HG03439 (cell line): Measurements from ENCODE around the gene ARID2.

Experiments used
- ATAC-seq: cut with Tn5 transposase; IDR thresholded peaks from one replicate; pipeline ENCODE4 v1.9.1; 2021; ENCODE audit warnings: mild to moderate bottlenecking, moderate library complexity; ENCODE audit not compliant: unreplicated experiment

The ARID2 gene

DNA sequence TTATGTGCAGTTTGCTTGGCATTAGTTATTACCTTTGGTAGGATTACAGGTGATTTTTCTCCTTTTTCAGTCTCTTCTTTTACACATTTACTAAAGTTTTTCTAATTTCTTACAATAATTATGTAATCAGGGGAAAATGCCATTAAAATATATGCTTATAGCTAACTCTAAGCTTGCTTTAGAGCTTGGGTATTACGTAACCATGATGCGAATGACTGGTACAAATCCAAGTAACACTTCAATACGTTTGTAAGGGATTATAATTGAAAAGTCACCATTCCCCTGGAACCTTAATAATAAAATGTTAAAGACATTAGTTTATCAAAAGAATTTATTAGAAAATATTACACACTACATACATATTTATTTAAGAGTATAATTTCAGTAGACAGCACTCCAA is 189.3 kb downstream of the ARID2 start:
- no peak for ATAC-seq

DNA sequence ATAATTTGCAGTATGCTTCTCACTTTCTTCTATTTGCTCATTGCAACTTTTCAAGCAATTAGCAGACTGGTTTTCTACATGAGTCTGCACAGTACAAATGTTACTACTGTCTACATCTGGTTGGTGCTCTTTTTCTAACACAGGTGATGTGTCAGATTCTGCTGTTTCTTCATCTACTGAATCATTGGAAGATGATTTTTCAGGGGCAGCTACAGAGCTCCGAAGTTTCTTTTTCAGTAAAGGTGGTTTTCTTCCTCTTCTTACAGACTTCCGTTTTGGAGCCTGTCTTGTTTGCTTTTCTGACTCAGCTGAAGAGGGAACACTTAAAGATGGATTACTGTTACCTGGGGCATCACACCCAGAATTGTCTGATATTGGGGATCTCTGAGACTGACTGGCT is 198.8 kb downstream of the ARID2 start:
- no peak for ATAC-seq

DNA sequence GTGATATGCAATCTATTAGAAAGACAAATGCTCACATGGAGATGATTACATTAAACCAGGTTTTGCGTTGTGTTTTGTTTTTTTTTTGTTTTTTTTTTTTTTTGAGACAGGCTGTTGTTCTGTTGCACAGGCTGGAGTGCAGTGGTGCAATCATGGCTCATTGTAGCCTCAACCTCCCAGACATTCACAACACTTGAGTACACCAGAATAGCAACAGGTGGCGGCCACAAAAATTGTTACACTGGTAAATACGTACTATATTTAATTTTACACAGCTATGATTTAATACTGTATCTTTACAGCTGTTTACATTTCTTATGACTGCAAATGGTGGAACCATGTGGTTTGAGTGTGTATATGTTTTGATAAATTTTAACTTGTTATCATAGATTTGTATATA is 200.9 kb downstream of the ARID2 start:
- ATAC-seq, result no peak

DNA sequence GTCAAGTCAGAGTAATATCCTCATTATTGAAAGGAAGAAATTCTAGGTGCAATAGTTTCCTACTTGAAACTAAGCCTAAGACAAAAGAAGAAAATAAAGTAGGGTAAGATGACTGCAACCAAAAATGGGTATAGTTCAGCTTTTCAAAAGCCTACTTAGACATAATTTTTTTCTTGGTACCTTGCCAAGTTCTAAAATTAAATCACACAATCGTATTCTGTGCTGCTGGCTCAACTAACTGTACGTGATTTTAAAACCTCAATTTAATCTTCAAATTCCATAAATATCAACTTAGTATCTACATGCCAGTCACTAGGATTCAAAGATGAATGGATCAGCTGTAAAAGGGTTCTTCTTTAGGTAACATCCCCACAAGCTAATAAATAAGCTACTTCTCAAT is 204.0 kb downstream of the ARID2 start:
- no peak for ATAC-seq

DNA sequence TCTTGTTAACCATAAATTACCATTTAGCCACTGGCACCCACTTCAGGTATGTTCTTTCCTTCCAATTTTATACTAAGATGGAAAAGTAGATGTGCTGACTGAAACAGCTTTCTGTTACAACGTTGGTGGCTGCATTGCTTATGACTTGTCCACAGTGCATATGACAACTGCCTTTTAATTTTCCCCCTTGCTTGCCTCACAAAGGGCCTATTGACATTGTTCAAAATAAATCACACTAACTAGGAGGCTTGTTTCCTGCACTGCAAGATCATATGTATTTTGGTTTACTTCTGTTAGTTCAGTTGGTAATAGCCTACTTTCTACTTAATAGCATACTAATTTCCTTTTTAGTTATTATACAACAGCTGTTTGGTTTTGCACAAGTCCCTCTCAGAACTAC is 205.4 kb downstream of the ARID2 start:
- no peak for ATAC-seq

DNA sequence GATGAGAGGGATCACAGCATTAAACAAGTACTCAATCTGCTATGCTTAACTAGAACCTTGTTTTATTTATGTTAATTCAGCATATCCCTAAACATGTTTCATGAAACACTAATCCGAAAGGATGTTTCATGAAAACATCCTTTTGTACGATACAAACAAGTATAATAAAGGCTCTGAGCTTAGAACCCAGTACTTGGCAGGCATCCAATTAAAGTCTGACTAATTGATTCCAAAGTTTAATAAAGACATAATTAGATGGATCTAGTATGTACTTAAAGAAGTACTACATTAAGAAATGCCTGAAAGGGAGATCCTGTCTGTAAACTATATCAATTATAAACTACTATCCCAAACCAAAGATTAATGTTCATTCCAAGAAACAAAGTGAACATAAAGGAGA is 209.1 kb downstream of the ARID2 start:
- ATAC-seq, result no peak

DNA sequence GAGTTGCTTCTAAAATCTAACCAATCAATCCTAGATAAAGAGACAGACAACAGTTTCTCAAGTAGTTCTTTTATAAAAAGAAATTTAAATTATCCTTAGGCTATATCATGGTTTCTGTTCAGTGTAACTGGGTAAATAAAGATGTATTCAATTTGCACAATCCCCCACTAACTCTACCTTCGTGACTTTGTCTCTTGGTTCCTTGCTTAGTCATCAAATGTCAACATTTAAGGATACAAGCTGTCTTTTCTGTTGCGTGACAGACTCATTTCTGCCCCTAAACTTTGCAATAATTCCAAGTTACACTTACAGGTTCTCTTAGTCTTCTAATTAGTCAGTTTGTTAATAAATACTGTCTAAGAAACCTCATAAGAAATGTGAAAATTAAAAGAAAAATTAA is 210.3 kb downstream of the ARID2 start:
- ATAC-seq, result no peak

DNA sequence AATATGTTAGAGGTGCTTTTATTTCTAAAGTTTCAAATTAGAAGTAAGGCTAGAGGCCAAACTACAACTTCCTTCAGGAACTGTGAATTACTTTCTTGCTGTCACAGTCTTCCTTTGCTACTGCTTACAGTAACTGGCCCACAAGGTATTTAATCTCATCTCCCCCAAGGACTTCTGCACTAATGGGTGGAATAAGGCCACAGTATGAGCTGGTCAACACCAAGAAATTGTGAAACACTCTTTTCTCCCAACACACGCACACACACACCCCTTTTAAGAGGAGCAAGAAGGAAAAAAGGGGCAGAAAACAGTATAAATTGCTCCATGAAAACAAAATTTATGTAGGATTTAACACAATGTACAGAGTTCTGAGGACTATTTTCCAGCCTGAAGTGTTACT is 215.3 kb downstream of the ARID2 start:
- no peak for ATAC-seq

DNA sequence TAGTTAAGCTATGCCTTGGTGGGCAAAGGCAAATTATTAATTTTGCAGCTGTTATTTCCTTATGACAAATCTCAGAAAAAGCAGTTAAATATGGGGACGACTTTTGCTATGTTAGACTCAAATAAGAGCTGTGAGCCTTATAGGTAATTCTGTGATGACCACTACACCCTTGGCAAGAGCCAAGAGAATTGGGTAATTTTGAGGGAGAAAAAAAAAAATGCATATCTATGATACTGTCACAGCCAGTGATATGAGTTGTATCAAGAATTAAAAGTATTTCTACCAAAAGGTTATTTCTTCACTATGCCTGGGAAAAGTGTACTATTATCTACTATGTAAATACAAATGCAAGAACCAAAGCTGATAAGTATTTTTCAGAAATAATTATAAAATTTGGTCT is 216.9 kb downstream of the ARID2 start:
- ATAC-seq, result no peak

DNA sequence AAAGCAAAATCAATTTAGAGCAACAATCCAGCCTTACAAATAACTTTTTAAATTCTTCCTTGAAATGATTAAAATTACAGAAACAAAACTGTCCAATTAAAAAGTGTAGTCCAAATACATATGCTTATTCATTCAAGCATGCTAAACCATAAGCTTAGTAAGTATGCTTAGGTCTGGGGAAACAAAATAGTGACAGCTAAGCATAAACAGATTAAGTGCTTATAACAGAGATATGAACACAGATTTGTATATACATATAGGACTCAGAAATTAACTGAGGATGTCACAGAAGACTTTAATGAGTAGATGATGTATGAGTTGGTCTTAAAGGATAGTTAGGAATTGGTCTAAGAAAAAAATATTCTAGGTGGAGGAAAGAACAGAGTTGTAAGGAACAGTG is 219.0 kb downstream of the ARID2 start:
- no peak for ATAC-seq
